ENCODE measurements around the gene CDH5.

CDH5 gene

DNA sequence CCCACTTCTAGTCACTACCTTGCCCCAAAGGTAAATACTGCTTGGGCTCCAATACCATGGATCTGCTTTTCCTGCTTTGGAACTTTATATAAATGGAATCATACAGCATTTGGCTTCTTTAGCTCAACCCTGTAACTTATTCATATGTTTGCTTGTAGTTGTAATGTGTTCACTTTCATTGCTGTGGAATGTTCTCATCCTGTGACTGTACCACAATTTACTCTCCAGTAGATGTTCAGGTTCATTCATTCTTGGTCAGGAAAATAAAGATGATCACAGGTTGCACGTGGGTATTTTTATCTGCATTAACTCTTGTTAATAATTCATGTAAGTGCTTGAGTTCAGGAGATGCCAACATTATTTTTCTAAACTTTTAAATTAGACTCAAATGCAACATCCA, 53.9 kb downstream of the CDH5 start:
- no peak for DNase-seq

DNA sequence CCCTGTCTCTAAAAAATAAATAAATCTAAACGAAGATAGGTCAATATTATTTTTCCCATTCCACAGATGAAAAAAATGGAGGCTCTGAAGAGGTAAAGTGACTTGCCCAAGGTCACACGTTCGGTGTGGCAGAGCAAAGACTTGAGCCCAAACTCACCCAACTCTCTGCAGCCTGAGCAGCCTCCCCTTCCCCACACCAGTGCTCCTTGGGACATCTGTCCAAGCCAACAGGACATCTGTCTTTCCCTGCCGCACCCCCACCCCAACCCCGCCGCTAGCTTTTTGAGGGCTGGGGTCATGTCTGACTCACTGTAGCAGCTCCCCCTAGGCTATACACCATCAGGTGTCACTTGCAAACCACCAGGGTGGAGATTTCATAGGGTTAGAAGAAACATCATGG, 55.4 kb downstream of the CDH5 start:
- DNase-seq = no peak

DNA sequence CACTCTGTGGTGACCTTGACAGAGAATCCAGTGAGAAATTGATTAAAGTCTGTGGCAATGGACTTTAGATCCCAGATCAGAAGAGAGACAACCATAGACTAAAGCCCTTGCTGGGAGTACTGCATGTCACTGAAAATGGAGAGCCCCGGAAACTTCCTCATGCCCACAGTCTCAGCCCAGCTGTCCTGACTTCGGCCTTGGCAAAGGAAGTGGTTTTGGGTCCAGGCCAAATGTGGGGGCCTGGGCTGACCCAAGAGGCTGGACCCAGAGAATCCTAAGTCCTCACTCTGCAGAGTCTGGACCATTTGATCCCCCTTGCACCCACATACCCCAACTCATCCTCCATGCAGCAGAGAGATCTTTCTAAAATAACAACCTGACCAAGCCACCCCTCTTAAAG, 55.9 kb downstream of the CDH5 start:
- DNase-seq = no peak

DNA sequence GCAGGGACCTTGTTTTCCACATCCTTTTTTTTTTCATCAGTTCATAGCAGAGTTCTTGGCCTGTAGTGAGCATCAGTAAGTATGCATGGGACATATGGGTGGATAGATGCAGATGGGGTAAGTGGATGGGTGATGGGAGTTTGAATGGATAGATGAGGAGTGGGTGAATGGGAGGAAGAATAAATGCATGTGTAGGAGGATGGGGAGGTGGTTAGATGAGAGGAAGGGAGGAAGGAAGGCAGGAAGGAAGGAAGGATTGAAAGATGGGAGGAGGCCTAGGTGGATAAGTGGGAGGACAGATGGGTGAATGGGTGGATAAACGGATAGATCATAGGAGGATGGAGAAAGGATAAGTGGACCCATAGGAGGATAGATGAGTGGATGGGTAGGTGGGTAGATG, 56.7 kb downstream of the CDH5 start:
- no peak for DNase-seq

DNA sequence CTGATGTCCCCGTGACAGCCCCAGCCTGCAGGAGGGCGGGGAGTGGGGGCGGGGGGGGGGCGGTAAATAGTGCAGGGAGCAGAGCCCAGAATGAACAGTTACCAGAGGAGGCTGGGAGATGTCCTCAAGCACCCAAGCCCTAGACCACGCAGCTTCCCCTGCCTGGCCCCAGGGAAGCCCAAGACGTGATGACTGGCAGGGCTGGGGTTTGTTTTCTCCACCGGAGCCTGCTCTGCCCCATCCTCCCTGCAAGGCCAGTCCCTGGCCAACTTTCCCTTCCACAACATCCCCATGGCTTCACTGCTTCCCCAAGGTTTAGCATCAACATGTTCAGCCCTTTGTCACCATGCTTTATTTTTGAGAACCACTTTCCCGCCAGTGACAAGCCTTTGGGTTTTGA, 59.2 kb downstream of the CDH5 start:
- DNase-seq = no peak

DNA sequence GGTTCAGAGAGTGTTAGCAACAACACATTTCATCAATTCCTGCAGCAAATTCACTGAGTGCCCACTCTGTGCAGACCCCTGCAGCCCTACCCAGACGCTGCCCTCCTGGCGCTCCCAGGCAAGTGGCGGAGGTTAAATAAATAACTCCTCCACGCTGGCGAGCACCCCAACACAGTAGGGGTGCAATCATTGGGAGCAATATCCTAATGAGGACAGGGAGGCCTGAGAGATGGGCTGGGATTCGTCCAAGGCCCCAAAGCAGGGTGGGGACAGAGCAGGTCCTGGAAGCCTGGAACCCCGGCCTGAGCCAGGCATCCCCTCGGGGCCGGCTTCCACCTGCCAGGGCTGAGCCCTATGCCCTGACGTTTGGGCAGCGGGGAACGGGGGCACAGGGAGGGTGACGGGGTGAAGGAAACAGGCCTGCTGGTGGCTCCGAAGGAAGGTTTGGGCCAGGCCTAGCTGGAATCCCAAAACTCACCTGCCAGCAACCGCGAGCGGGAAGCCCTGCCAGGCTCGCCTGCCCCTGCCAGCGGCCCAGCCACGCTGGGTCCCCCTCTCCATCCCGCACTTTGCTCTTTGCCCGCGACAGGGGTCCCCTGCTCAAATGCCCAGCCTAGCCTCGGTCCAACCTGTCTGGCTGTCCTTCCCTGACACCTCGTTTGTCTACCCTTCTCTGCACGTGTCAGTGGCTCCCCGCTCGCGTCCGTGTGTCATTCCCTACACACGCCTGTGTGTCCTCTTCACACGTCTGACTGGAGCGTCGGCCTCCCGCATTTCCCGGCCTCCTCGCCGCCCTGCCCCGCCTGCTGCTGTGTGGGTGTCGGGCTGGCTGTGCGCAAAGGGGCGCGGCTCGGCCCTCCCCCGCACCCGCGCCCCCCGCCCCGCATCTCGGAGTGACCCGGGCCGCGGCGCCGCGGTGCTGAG, 59.9 kb downstream of the CDH5 start:
- DNase-seq = no peak

DNA sequence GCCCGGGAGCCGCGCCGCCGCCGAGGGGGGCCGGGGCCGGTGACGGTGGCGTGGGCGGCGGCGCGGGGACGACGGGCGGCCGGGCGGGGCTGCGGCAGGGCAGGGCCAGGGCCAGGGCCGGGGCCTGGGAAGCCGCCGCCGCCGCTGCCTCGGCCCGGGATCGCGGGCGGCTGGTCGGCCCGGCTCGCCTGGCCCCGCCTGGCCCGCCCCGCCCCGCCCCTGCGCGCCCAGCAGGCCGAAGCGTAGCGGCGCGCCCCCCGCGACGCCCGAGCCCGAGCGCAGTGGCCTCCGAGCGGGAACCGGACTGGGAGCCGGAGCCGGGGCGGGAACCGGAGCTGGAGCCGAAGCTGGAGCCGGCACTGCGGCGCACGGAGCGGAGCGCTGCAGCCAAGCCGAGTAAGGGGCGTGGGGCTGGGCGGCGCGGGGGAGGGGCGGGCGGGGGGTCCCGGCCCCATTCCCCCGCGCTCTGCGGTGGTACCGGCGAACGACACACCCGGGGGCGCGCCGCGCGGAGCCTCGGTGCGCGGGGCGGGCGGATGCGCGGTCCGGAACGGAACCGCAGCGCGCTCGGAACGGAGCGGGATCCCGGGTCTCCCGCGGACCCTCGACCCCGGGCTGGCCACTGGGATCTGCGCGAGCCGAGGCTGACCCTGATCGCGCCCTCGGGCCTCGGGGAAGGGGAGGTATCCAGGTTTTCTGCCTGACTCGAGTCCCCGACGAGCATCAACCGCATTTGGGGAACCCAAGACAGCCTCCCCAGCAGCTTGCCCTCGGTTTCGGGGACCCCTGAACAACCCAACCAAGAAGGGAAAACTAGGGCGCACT, 60.8 kb downstream of the CDH5 start, which contains the start of gene BEAN1:
BEAN1 (plus strand) TSS at position 260 of the 825 bp plus-strand sequence. CDS start 10,382 bp downstream, outside the sequence.
- no peak for DNase-seq

DNA sequence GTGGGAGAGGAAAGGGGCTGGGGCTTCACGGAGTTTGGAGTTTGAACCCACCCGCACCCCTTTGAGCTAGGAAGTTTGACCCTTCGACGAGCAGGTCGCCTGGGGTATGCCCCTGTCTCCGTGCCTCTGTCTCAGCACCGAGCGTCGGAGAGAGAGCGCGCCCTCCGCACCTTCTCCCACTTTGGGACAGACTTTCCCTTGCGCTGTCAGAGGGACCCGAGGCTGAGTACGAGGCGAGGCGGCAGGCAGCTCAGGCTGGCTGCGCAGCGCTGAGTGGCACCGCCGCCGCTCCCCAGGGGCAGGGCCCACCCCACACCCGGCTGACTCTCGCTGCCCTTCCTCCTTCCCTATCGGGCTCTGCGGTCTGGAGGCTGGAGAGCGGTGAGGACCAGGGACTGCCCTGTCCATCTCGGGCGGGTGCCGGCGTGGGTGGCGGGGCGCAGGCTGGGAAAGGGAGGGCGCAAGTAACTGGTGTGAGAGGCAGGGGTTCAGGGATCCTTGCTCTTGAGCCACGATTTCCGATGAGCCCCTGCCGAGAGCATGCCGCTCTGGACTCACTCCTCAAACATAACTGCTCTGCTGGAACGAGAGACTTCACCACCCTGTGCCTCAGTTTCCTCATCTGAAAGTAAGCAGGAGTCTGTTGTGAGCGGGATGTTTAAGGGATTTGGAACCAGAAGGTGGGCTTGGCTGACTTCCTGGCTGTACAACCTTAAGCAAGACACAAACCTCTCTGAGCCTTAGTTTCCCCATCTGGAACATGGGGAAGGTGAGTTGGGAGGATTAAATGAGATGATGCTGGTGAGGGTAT, 61.6 kb downstream of the CDH5 start:
- no peak for DNase-seq

DNA sequence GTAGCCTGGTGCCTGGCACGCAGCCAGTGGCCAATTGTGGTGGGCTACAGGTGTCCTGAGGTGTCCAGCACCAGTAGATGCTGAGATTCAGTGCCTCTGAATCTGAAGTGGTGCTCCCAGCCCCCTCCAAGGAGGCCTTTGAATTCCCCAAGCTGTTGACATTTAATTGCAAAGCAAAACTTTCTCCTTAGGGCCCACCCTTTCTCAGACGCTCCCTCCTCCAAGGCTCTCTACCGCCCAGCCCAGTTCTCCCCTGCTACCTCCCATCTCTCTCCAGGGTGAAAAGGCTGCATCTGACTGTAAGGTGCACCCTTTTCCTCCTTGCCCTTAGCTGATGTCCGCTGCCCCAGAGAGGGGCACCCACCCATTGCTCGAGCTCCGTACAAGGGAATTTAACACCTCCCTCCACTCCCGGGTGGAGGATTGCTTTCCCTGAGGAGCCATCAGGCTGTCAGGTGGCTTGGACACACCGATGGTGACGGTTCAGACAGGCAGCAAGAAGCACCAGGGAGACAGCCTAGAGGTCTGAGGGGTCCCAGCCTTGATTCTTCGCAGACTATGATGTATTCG, 62.3 kb downstream of the CDH5 start:
- no peak for DNase-seq

DNA sequence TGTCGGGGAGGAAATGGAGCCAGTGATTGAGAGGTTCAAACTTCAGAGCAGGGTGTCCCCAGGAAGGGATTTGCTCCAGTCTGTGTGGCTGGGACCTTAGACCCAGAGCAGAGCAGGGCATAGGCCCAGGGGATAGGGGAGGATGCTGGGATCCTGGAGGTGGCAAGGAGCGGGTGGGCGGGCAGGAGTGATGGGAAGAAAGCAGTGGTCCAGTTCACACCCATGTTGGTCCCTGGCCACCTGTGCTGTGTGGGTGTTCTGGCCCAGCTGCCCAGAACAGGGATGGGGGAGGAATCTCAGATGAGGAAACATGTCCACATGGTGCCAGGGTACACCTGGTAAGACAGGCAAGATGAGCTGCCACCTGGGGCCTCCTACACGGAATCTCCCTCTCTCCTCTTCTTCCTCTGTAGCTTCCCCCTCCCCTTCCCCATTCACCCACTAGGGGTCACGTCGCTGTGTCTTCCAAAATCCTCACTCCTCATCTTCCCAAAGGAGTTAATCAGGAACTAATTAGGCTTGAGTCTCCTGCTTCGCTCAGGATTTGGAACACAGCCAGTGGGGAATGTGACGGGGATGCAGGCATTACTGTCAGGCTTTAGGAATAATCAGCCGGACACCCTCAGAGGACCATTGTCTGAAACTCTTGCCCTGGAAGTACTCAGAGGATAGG, 62.9 kb downstream of the CDH5 start:
- no peak for DNase-seq

DNA sequence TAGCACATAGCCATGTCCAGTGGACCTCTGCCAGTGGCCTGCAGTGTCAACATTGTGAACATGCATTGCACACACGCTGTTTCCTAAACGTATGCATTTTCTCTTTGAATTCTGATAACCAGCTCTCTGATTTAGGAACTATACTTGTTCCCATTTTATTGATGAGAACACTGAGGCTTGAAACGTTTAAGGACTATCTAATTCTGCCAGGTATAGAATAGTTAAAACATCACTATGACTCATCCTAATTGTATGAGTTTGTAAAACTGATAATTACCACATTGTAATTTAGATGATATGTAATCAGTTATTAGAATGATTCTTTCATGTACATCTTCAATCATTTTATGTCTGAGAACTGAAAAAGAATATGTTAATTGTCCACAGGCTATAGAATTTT, 63.7 kb downstream of the CDH5 start:
- DNase-seq = no peak

DNA sequence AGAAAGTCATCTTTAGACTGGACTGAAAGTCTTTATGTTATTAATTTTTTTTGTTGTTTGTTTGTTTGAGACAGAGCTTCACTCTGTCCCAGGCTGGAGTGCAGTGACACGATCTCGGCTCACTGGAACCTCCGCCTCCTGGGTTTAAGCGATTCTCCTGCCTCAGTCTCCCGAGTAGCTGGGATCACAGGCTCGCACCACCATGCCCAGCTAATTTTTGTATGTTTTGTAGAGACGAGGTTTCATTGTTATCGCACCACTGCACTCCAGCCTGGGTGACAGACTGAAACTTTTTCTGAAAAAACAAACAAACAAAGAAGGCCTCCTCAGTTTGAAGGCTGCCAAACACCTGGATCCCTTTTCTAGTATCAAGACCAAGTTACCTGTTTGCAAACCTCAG, 65.3 kb downstream of the CDH5 start:
- no peak for DNase-seq

DNA sequence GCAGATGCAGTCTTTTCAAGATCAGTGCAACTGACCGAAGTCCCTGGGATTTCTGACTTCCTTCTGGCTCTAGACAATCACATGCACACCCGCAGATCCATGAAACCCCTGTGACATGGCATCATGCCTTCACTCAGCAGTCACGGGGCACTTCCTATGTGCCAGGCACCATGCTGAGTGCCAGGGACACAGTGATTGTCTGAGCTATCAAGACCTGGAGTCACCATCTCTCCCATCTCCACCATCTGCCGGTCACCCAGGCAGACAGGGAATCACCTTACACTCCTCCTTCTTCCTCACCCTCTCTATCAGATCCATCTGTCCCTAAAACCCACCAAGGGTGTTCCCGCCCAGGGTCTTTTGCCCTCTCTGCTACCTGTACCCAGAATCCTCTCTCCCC, 65.9 kb downstream of the CDH5 start:
- no peak for DNase-seq

DNA sequence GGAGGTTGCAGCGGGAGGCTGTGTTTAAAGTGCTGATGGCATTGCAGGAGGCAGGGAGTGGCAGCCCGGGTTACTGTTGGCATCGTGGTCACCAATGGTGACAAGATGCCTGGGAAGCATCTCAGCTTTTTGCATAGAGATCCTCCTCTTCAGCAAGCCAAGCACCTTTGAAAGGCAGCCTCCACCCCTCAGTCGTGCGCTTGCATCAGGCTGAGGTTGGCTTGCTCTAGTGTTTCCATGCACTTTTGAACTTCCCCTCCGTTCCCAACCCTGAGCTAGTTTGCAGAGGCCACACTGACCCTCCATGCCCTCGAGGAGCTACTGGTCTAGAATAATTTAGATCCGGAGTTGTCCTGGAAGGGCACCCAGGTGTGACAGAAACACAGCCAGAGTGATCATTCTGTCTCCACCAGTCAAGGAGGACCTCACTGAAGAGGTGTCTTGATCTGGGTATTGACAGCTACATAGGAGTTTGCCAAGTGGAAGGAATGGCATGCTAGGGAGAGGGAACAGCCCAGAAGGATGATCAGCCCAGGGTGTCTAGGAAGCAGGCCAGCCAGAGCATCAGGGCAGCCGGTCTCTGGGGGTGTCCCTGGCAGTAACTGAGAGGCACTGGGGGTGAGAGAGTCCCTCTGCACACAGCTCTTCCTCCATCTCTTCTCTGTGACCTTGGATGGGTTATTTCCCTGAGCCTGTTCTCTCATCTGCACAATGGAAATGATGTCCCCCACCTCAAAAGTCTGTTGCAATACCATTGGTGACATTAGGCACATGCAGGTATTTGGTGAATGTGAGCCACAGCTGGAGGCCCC, 68.3 kb downstream of the CDH5 start:
- no peak for DNase-seq

DNA sequence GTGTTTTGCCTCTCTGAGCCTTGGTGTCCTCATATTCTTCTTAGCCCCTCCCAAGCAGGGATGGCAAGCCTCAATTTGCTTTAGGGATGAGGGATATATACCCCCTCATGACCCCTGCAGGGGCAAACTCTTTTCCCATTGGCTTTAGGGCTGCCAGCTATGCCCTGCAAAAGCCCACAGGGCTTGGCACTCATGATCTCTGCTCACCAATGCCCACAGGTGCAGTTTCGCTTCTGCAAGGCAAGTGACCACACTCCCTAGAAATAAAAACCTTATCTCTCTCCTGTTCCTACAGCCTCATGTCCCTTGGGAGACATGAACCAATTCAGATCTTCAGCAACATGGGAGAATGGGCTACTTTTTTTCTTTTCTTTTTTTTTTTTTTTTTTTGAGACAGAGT, 69.4 kb downstream of the CDH5 start:
- no peak for DNase-seq

DNA sequence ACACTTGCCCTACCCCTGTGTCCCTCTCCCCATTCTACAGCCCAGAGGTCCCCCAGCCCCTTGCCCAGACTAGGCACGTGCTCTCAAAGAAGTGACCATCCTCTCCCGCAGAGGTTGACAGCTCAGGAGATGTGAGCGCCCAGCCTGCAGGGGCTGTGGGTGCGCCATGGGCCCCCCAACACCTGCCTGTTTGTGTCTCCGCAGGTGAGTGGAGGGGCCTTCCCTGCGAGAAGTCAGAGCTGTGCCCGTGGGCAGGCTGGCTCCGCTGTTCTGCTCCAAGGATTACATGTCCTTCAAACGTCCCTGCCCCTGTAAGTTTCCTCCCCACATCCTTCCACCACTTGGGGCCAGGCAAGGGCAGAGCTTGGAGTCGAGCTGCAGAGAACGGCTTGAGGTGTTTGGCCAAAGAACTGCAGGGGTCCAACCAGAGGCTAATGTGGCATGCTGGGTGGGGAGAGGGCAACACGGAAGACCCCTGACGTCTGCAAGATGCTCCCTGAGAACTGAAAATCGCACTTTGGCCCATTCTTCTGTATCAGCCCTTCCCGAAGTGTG, 71.0 kb downstream of the CDH5 start:
- no peak for DNase-seq

DNA sequence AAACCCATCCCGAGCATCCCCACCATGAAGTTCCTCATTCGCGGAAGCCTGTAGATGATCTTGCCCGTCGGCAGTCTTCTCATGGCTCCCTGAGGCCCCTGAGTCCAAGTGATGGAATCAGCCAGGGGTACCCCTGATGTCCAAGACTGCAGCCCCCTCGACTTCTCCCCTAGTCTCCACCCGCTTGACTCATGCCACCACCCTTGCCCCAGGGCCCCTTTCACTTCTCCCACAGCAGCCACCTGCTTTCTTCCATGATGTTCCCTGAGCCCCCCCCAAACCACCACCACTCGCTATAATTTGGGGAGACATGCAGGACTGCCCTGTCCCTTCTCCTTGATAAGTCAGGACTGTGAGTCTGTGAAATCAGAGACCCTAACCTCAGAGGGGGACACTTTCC, 72.0 kb downstream of the CDH5 start:
- DNase-seq = no peak

DNA sequence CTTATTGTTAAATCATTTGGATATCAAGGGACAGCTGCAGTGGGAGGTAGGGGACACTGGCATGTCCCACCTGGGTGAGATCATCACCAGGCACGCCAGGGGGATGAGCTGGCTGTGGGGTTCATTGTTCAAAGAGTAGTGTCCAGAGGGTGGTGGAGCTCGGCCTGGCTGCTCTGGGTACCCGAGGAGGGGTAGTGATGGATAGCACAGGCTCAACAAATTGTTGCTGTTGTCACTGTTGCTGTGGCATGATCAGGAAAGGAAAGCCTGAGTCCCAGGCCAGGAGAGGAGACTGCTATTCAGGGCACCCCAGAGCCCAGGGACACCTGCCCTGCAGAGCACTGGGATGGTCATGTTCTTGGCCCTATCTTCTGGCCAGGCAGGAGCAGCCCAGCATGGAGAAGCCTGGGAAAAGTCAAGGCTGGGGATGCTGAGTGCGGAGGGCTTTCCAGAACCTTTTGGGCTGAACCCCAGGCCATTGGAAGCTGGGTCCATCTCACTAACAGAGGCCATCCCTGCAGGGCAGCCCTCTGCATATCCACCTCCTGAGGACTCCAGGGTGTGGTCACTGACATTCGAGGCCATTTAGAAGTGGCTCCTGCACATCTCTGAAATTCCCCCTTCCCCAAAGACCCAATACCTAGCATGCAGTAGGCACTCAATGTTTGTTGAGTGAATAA, 72.7 kb downstream of the CDH5 start:
- DNase-seq = no peak

DNA sequence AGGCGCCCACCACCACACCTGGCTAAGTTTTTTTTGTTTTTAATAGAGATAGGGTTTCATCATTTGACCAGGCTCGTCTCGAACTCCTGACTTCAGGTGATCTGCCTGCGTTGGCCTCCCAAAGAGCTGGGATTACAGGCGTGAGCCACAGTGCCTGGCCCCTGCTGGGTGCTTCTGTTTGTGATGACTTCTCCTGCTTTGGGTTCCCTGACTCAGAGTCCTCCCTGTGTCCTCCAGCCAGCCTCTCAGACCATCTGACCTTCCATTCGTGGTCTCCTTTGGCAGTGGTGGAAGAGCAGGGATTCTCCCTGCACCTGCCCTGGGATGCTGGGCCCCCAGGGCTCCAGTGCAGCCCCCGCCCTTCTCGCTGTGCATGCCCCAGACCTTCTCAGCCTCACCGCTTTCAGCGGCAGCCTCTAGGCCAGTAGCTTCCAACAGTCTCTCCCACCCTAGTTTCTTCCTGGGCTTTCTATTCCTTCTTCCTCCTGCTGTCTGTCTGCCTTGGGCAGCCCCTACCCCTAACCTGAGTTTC, 73.8 kb downstream of the CDH5 start:
- no peak for DNase-seq

DNA sequence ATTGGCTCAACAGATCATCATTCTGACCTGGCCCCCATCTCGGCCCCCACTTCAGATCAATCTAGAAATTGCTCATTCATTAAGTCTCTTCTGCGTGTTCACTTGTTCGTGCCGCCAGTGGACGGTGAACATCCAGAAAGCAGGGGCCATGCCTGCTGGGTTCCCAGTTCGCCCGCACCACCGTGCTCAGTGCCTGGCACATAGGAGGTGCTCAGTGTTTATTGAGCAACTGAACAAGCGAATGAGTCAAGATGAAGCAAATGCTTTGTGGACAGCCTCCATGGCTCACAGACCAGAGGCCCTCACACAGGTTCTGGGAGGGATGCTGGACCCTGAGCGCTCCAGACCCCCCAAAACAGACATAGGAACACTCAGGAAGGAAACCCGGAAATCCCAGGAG, 74.5 kb downstream of the CDH5 start:
- no peak for DNase-seq
